Duodenal mucosa (tissue), 2 donors: Measurements from ENCODE around the gene SETBP1.

Experiments
- H3K27ac ChIP-seq: one replicate; pipeline ENCODE4 v1.7.0; 2013; ENCODE audit warnings: low read depth, low read length
- H3K27me3 ChIP-seq, 2 donors: one replicate each; pipeline ENCODE4 v1.7.0; 2013; ENCODE audit warnings: low read length in 2 of 2, control low read depth in 1 of 2; ENCODE audit not compliant: insufficient read depth in 2 of 2, control insufficient read depth in 1 of 2
- H3K36me3 ChIP-seq, 2 donors: one replicate each; pipeline ENCODE4 v1.7.0; 2013; ENCODE audit warnings: low read length in 2 of 2, control low read depth in 1 of 2; ENCODE audit not compliant: insufficient read depth in 2 of 2, control insufficient read depth in 1 of 2
- H3K4me1 ChIP-seq, 2 donors: one replicate each; pipeline ENCODE4 v1.7.0; 2013; ENCODE audit warnings: low read length in 2 of 2, control low read depth in 1 of 2; ENCODE audit not compliant: insufficient read depth in 2 of 2, control insufficient read depth in 1 of 2
- H3K4me3 ChIP-seq, 2 donors: one replicate each; pipeline ENCODE4 v1.7.0; 2013; ENCODE audit warnings: low read length in 2 of 2, low read depth in 1 of 2
- H3K9ac ChIP-seq, 2 donors: one replicate each; pipeline ENCODE4 v1.7.0; 2013; ENCODE audit warnings: low read length in 2 of 2, low read depth in 1 of 2
- H3K9me3 ChIP-seq, 2 donors: one replicate each; pipeline ENCODE4 v1.7.0; 2013; ENCODE audit warnings: low read length in 2 of 2, control low read depth in 1 of 2; ENCODE audit not compliant: control insufficient read depth in 1 of 2

Gene SETBP1

GRCh38 chr18:44944461-44944860 is 263.8 kb downstream of the SETBP1 start:
- Histone ChIP-seq H3K27me3 (no peaks in the 10 kb centered on the region), H3K9ac (no peak overlapping the region), H3K9me3 (no peaks in the 10 kb centered on the region), H3K4me3 (no peak overlapping the region), H3K27ac (no peak overlapping the region), H3K36me3 (no peaks in the 10 kb centered on the region), H3K4me1 (no peaks in the 10 kb centered on the region)

- no peak overlapping the region for H3K27ac ChIP-seq
- no peaks in the 10 kb centered on the region for H3K27me3 ChIP-seq
- no peak overlapping the region for H3K9ac ChIP-seq
- H3K4me3 ChIP-seq = no peak overlapping the region
- H3K9me3 ChIP-seq = no peaks in the 10 kb centered on the region
- H3K36me3 ChIP-seq = no peaks in the 10 kb centered on the region
- no peaks in the 10 kb centered on the region for H3K4me1 ChIP-seq
Measured at GRCh38 chr18:44945888-44946401, 265.3 kb downstream of the SETBP1 start.

DNA sequence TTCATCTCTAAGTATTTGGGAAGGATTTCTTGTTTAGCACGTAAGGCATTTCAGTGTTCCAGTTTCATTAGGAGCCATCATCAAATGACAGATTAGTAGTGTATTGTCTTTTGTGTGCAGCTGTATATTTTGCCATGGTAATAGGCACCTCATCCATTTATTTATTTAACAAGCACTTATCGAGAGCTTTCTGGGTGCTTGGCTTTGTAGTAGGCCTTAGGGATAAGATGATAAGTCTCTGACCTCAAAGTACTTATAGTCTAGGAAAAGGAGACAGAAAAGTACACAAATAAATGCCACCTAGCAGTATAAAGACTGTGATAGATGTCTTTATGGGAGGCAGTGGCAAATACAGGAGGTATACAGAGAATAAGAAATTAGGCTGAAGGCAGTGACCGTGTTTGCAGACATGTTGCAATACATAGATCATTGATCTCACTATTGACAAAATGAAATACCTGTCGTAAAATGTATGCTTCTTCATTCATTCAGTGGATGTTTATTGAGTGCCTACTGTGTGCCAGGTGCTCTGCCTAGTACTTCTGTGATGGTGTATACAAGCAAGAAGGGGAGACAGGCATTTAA is 265.9 kb downstream of the SETBP1 start:
- Histone ChIP-seq H3K4me3 (no peak overlapping the region), H3K27ac (no peak overlapping the region), H3K9ac (no peak overlapping the region), H3K27me3 (no peaks in the 10 kb centered on the region), H3K36me3 (no peaks in the 10 kb centered on the region), H3K9me3 (no peaks in the 10 kb centered on the region), H3K4me1 (no peaks in the 10 kb centered on the region)

DNA sequence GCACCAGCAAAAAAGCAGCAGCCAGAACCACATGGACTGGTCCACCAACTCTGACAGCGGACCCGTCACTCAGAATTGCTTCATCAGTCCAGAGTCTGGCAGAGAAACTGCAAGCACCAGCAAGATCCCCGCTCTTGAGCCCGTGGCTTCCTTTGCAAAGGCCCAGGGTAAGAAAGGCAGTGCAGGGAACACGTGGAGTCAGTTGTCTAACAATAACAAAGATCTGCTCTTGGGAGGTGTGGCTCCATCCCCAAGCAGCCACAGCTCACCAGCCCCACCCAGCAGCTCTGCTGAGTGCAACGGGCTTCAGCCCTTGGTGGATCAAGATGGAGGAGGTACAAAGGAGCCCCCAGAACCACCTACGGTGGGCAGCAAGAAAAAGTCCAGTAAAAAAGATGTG is 269.3 kb downstream of the SETBP1 start:
- H3K36me3 ChIP-seq = no peaks in the 10 kb centered on the region
- no peaks in the 10 kb centered on the region for H3K9me3 ChIP-seq
- H3K27me3 ChIP-seq = no peaks in the 10 kb centered on the region
- H3K4me1 ChIP-seq = no peaks in the 10 kb centered on the region
- no peak overlapping the region for H3K4me3 ChIP-seq
- H3K9ac ChIP-seq = no peak overlapping the region
- no peak overlapping the region for H3K27ac ChIP-seq

GRCh38 chr18:44950685-44951195 is 270.1 kb downstream of the SETBP1 start:
- H3K9ac ChIP-seq = no peak overlapping the region
- no peaks in the 10 kb centered on the region for H3K4me1 ChIP-seq
- H3K9me3 ChIP-seq = no peaks in the 10 kb centered on the region
- H3K36me3 ChIP-seq = no peaks in the 10 kb centered on the region
- no peak overlapping the region for H3K4me3 ChIP-seq
- H3K27me3 ChIP-seq = no peaks in the 10 kb centered on the region
- H3K27ac ChIP-seq = no peak overlapping the region

- Histone ChIP-seq H3K9me3 (no peaks in the 10 kb centered on the region), H3K27me3 (no peaks in the 10 kb centered on the region), H3K27ac (no peak overlapping the region), H3K36me3 (no peaks in the 10 kb centered on the region), H3K4me3 (no peak overlapping the region), H3K4me1 (no peaks in the 10 kb centered on the region), H3K9ac (no peak overlapping the region)
Measured at GRCh38 chr18:44951748-44952147, 271.1 kb downstream of the SETBP1 start.

DNA sequence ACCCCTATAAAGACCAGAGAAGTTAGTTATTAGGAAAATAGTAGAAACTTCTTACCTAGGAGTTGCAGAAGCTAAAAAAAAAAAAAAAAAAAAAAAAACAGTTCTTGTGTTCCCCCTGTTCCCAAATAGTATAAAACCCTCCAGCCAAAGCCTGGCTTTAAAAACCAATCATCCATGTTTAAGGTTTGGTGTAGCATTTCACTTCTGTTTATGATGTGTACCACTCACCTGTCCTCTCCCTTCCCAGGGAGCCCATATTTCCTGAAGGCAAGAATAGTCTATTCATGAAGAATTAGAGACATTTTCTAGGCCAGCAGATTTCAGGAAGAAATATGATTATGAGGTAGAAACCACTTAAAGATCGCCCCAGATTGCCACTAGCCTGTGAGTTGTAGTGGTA is 273.6 kb downstream of the SETBP1 start:
- no peak overlapping the region for H3K27ac ChIP-seq
- no peaks in the 10 kb centered on the region for H3K27me3 ChIP-seq
- H3K9me3 ChIP-seq = no peaks in the 10 kb centered on the region
- H3K4me3 ChIP-seq = no peak overlapping the region
- H3K9ac ChIP-seq = no peak overlapping the region
- H3K4me1 ChIP-seq = no peaks in the 10 kb centered on the region
- no peaks in the 10 kb centered on the region for H3K36me3 ChIP-seq

DNA sequence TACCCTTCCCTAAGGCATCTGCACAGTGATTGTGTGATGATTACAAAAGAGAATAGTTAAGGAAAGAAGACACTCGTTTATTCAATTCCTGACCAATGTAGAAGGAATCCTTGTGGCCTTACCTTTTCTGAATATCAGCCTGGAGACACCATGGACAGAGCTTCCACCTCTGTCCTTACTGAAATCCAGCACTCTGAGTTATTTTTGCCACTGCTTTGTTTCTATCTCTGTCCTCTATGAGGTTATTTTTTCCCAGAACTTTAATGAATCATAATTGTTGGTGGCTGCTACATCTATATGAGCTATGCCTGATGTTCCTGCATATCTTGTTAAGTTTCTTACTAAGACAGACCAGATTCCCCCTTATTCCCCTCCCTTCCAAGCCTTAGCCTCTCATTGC is 275.1 kb downstream of the SETBP1 start:
- no peak overlapping the region for H3K9ac ChIP-seq
- H3K4me1 ChIP-seq = no peaks in the 10 kb centered on the region
- no peaks in the 10 kb centered on the region for H3K36me3 ChIP-seq
- no peaks in the 10 kb centered on the region for H3K9me3 ChIP-seq
- no peak overlapping the region for H3K27ac ChIP-seq
- no peaks in the 10 kb centered on the region for H3K27me3 ChIP-seq
- H3K4me3 ChIP-seq = no peak overlapping the region

DNA sequence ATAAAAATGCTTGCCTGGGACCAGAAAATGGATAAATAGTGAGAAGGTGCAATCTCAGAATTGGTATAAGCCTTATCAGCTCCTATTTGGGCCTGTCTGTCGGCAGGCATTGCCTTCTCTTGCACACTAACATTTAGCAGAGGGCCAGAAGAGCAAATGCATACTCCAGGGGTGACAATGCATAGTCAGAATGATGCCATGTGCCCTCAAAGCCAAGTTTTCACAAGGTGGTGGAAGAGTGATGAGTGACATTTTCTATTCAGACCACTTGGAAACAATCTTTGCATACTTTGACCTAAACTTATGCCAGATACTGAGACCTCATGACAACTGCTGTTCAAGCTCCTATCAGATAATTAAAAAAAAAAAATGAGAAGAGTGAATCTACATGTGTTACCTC is 276.3 kb downstream of the SETBP1 start:
- Histone ChIP-seq H3K4me3 (no peak overlapping the region), H3K27ac (no peak overlapping the region), H3K9me3 (no peaks in the 10 kb centered on the region), H3K27me3 (no peaks in the 10 kb centered on the region), H3K4me1 (no peaks in the 10 kb centered on the region), H3K36me3 (no peaks in the 10 kb centered on the region), H3K9ac (no peak overlapping the region)

GRCh38 chr18:44957461-44957860 is 276.8 kb downstream of the SETBP1 start:
- no peaks in the 10 kb centered on the region for H3K27me3 ChIP-seq
- H3K9me3 ChIP-seq = no peaks in the 10 kb centered on the region
- H3K4me1 ChIP-seq = no peaks in the 10 kb centered on the region
- no peak overlapping the region for H3K27ac ChIP-seq
- H3K9ac ChIP-seq = no peak overlapping the region
- no peak overlapping the region for H3K4me3 ChIP-seq
- H3K36me3 ChIP-seq = no peaks in the 10 kb centered on the region
